Purkinje cell (primary cell): Measurements from ENCODE around the gene GPATCH2. TPM values are rescaled to one million over a fixed set of nuclear protein-coding genes. Genes with fewer than 3 reads are reported as not detected.

Experiments
- polyA plus RNA-seq: library from polyadenylated mRNA; unstranded; fragments of >200 nt; fragmentation: Nextera tagmentation; gene quantifications from 2 replicates; pipeline ENCODE4 v1.2.1, GENCODE V29; 2014

Gene GPATCH2
- 10.7 and 12.2 TPM in 2 replicates for polyA plus RNA-seq

GRCh38 chr1:217630711-217631591, at the start of gene GPATCH2, which contains the start of gene SPATA17:
GPATCH2 (minus strand) TSS chr1:217631090; CDS start chr1:217630971, 119 bp downstream.
SPATA17 (plus strand) TSS chr1:217631344; CDS start chr1:217631379, 35 bp downstream.

Other genes starting within 250 kb of the GPATCH2 start
- 3.4 and 7.4 TPM in 2 replicates for gene SPATA17, start 254 bp upstream of the GPATCH2 start, polyA plus RNA-seq